Measurements from ENCODE around the gene CEP85. TPM values are rescaled to one million over a fixed set of nuclear protein-coding genes. Genes with fewer than 3 reads are reported as not detected.

CEP85 gene
- total and polyA plus RNA-seq, 2 of the 13 experiments (the other 11 are each of a cell fraction or from before 2014, with no cell fraction given) = 16.1 to 26.7 TPM

- TF ChIP-seq, protein P1, sequence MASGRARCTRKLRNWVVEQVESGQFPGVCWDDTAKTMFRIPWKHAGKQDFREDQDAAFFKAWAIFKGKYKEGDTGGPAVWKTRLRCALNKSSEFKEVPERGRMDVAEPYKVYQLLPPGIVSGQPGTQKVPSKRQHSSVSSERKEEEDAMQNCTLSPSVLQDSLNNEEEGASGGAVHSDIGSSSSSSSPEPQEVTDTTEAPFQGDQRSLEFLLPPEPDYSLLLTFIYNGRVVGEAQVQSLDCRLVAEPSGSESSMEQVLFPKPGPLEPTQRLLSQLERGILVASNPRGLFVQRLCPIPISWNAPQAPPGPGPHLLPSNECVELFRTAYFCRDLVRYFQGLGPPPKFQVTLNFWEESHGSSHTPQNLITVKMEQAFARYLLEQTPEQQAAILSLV (CRISPR knock-in tag; IDR thresholded peaks at IDR 0.05; ENCODE audit: borderline replicate concordance) = no peak
Observed at GRCh38 chr1:26296340-26297056, 62.5 kb downstream of the CEP85 start (continued).

- no peak for DNase-seq (ENCODE audit: low spot score)
- FAIRE-seq = no peak
- Histone ChIP-seq H4K20me1 (ENCODE audit: insufficient read depth, low read length) (no peaks in the 10 kb centered on the region), H3K4me2 (ENCODE audit: low read depth, low read length) (no peak overlapping the region), H3K36me3 (replicated peaks in 1 of 2; ENCODE audit: control insufficient read depth in 1 of 2, insufficient read depth in 2 of 2, low read length in 2 of 2) (peaks cover 0 to 1% of the 10 kb centered on the region in 2 experiments; a peak in 1 of 5 replicates), H3K4me1 (ENCODE audit: insufficient read depth, low read length) (no peaks in the 10 kb centered on the region; the same call in 1 of the 2 replicates), H3K9ac (ENCODE audit: insufficient read depth, low read depth, low read length) (no peak overlapping the region), H3K4me3 (replicated peaks in 1 of 3; ENCODE audit: insufficient read depth in 1 of 3, low read depth in 2 of 3, low read length in 3 of 3) (no peak overlapping the region), H3K27me3 (ENCODE audit: control insufficient read depth in 1 of 2, insufficient read depth in 2 of 2, low read length in 2 of 2) (no peaks in the 10 kb centered on the region), H2AFZ (ENCODE audit: low read length) (no peak overlapping the region), H3K27ac (ENCODE audit: extremely low read length, insufficient read depth, low read length) (no peak overlapping the region), H3K9me3 (ENCODE audit: low read length) (no peaks in the 10 kb centered on the region), H3K79me2 (ENCODE audit: insufficient read depth, low read length) (no peaks in the 10 kb centered on the region)
- ChIA-PET CTCF (ENCODE audit: low intra/inter-chr PET ratio, low total read pairs) (no interaction called here), POLR2A (no interaction called here)
- in situ Hi-C loops (cut with HindIII; ENCODE audit: extremely low pct_ligation_motif_present, low pct_unique_long_range_greater_than_20kb) = no loop called here
- ATAC-seq = no peak
- 93% methylated on average over 3 of the region's 12 CpGs for WGBS (ENCODE audit: low lambda C conversion rate)
- intact Hi-C loops (cut with micrococcal nuclease; ENCODE audit: unreplicated experiment) = no loop called here
- no peak for TF ChIP-seq ZKSCAN8 (CRISPR knock-in tag; IDR thresholded peaks at IDR 0.05; ENCODE audit: borderline replicate concordance)
- no peak for TF ChIP-seq ZNF207 (IDR thresholded peaks at IDR 0.05; ENCODE audit: borderline replicate concordance)
- TF ChIP-seq THAP9 (CRISPR knock-in tag; IDR thresholded peaks at IDR 0.05; ENCODE audit: borderline replicate concordance) = no peak
- no peak for TF ChIP-seq ZNF574 (CRISPR knock-in tag; IDR thresholded peaks at IDR 0.05)
- no peak for TF ChIP-seq TP53 (CRISPR knock-in tag; conservative IDR thresholded peaks at IDR 0.05)
- TF ChIP-seq, protein P2, sequence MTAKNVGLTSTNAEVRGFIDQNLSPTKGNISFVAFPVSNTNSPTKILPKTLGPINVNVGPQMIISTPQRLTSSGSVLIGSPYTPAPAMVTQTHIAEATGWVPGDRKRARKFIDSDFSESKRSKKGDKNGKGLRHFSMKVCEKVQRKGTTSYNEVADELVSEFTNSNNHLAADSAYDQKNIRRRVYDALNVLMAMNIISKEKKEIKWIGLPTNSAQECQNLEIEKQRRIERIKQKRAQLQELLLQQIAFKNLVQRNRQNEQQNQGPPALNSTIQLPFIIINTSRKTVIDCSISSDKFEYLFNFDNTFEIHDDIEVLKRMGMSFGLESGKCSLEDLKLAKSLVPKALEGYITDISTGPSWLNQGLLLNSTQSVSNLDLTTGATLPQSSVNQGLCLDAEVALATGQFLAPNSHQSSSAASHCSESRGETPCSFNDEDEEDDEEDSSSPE (CRISPR knock-in tag; IDR thresholded peaks at IDR 0.05) = no peak
- TF ChIP-seq SRSF1 (optimal IDR thresholded peaks at IDR 0.05; ENCODE audit: low read depth, low read length) = no peak
- BruUV-seq (replicated peaks) = no TSS peak
Observed at GRCh38 chr1:26297057-26297790, 63.2 kb downstream of the CEP85 start.

Measured in HepG2 (cell line).